K562 (cell line): ENCODE results near the gene FGF2. TPM values are rescaled to one million over a fixed set of nuclear protein-coding genes. Genes with fewer than 3 reads are reported as not detected.

Experiments used
- ATF2 ChIP-seq: sonication (generic); formaldehyde crosslinking; IDR thresholded peaks from 2 replicates; pipeline ENCODE4 v1.8.1; 2022; ENCODE audit warnings: missing genetic modification reagents
- CEBPG ChIP-seq, 3 experiments: fragments of 200-800 bp in 1 of 3; sonication (Bioruptor generic) in 1 of 3; sonication (generic) in 1 of 3; formaldehyde crosslinking in 1 of 3; IDR thresholded peaks in 2 of 3; conservative IDR thresholded peaks in 1 of 3; 2 replicates each; pipeline versions ENCODE4 v1.6.1 to v1.8.0; 2016 to 2022; ENCODE audit warnings: missing compliant biosample characterization in 2 of 3, missing genetic modification characterization in 2 of 3, mild to moderate bottlenecking in 1 of 3, missing genetic modification reagents in 1 of 3
- EHMT2 ChIP-seq: fragments of 450-650 bp; IDR thresholded peaks from 2 replicates; pipeline ENCODE4 v1.6.1; 2018; ENCODE audit warnings: antibody characterized with exemption
- ETV1 ChIP-seq: fragments of 450-650 bp; conservative IDR thresholded peaks from 2 replicates; pipeline ENCODE4 v1.6.1; 2016; ENCODE audit warnings: missing genetic modification characterization, control low read depth, low read depth, missing compliant biosample characterization
- GTF2B ChIP-seq: IDR thresholded peaks from 2 replicates; pipeline ENCODE4 v1.6.1; 2011; ENCODE audit not compliant: insufficient read length; ENCODE audit errors: extremely low read depth
- HINFP ChIP-seq: fragments of 450-650 bp; conservative IDR thresholded peaks from 2 replicates; pipeline ENCODE4 v1.6.1; 2016; ENCODE audit warnings: missing genetic modification characterization, low read depth, mild to moderate bottlenecking, control low read depth, missing compliant biosample characterization
- JUND ChIP-seq, 2 experiments: IDR thresholded peaks; 2 replicates in 1 of 2; 3 replicates in 1 of 2; pipeline ENCODE4 v1.6.1; 2011; ENCODE audit warnings: borderline replicate concordance in 2 of 2, low read depth in 2 of 2, low read length in 2 of 2, improper control_type of control experiment in 1 of 2, missing biosample characterization in 1 of 2, missing genetic modification characterization in 1 of 2, missing genetic modification reagents in 1 of 2
- NFRKB ChIP-seq: fragments of 450-650 bp; IDR thresholded peaks from 2 replicates; pipeline ENCODE4 v1.6.1; 2016; ENCODE audit warnings: low read depth
- NFXL1 ChIP-seq: fragments of 450-650 bp; formaldehyde crosslinking; IDR thresholded peaks from 2 replicates; pipeline ENCODE4 v1.4.0; 2021; ENCODE audit warnings: mild to moderate bottlenecking
- PBX2 ChIP-seq, 2 experiments: IDR thresholded peaks in 1 of 2; conservative IDR thresholded peaks in 1 of 2; 2 replicates each; pipeline ENCODE4 v1.6.1; 2016; ENCODE audit warnings: low read depth in 2 of 2, mild to moderate bottlenecking in 1 of 2, missing compliant biosample characterization in 1 of 2, missing genetic modification characterization in 1 of 2, moderate library complexity in 1 of 2
- TBP ChIP-seq: optimal IDR thresholded peaks from 2 replicates; pipeline ENCODE3; 2011; ENCODE audit warnings: low read depth, low read length, improper control_type of control experiment
- YY1 ChIP-seq, 3 experiments: IDR thresholded peaks; 2 replicates each; pipeline ENCODE4 v1.6.1; 2011; ENCODE audit warnings: low read length in 2 of 3, mild to moderate bottlenecking in 2 of 3, moderate library complexity in 2 of 3, borderline replicate concordance in 1 of 3, control low read depth in 1 of 3, low read depth in 1 of 3; ENCODE audit not compliant: insufficient read depth in 3 of 3, insufficient replicate concordance in 2 of 3, control insufficient read depth in 1 of 3, insufficient read length in 1 of 3; ENCODE audit errors: extremely low read depth in 1 of 3
- ZBTB34 ChIP-seq: fragments of 250-450 bp; sonication (Bioruptor Pico); IDR thresholded peaks from 2 replicates; pipeline ENCODE4 v1.8.0; 2021; ENCODE audit warnings: mild to moderate bottlenecking, moderate library complexity
- ZNF143 ChIP-seq: sonication (generic); formaldehyde crosslinking; IDR thresholded peaks from 2 replicates; pipeline ENCODE4 v1.9.0; 2022; ENCODE audit warnings: mild to moderate bottlenecking, missing genetic modification reagents
- ZNF584 ChIP-seq: fragments of 200-800 bp; sonication (Bioruptor generic); IDR thresholded peaks from 2 replicates; pipeline ENCODE4 v1.6.1; 2016; ENCODE audit warnings: low read depth, mild to moderate bottlenecking, missing genetic modification characterization, missing compliant biosample characterization
- ZNF717 ChIP-seq: fragments of 250-450 bp; sonication (Bioruptor Pico); IDR thresholded peaks from 2 replicates; pipeline ENCODE4 v1.5.0; 2021
- polyA plus RNA-seq, 8 experiments: library from polyadenylated mRNA; depleted of rRNA in 4 of 8; stranded (reverse) in 5 of 8; unstranded in 3 of 8; fragments of >200 nt; fragmentation: Nextera tagmentation in 2 of 8; fragmentation: Illumina TruSeq in 1 of 8; extraction: Ambion mirVana in 2 of 8; extraction: Trizol in 1 of 8; gene quantifications; 2 replicates each; pipeline versions ENCODE4 v1.2.1 to v1.2.3, GENCODE V29; 2011 to 2014; ENCODE audit warnings: inconsistent platforms in 1 of 8, missing spikeins in 1 of 8
- total RNA-seq, 7 experiments: library from RNA; depleted of rRNA in 6 of 7; stranded (reverse); fragments of >200 nt in 6 of 7; fragmentation: Illumina TruSeq in 2 of 7; extraction: Trizol in 2 of 7; gene quantifications; 2 replicates each; pipeline versions ENCODE4 v1.2.1 to v1.2.3, GENCODE V29; 2011 to 2021; ENCODE audit warnings: low replicate concordance in 1 of 7

The FGF2 gene
- total and polyA plus RNA-seq, 9 of the 15 experiments (the other 6 are each of a cell fraction or from before 2014, with no cell fraction given), result 2.5 to 19.4 (median 9.2) TPM

GRCh38 chr4:122806981-122807679 is 19.5 kb upstream of the FGF2 start (continued):
- TF ChIP-seq ATF2 (CRISPR knock-in tag) (no peak), ZNF143 (CRISPR knock-in tag) (no peak), CEBPG (CRISPR knock-in tag; IDR thresholded peaks at IDR 0.05) (no peak), CEBPG (tag; conservative IDR thresholded peaks at IDR 0.05 in 1 of 2, IDR thresholded peaks at IDR 0.05 in 1 of 2) (peak; percentile 43 to 66; a peak in 2 of 4 replicates), JUND (IDR thresholded peaks at IDR 0.05; ENCODE audit: borderline replicate concordance, low read depth, low read length) (no peak), JUND (tag; IDR thresholded peaks at IDR 0.05; ENCODE audit: borderline replicate concordance, low read depth, low read length) (0 out of 3 replicates have a peak, but pooled peaks have one; percentile 14), ZNF717 (CRISPR knock-in tag) (no peak), EHMT2 (0 out of 2 replicates have a peak, but pooled peaks have one; percentile 36), HINFP (tag) (no peak), NFXL1 (CRISPR knock-in tag) (no peak), TBP (no peak), PBX2 (CRISPR knock-in tag; IDR thresholded peaks at IDR 0.05; ENCODE audit: low read depth) (peak; percentile 40; the same call in 1 of the 2 replicates), PBX2 (tag; conservative IDR thresholded peaks at IDR 0.05; ENCODE audit: low read depth) (peak; percentile 92), ZNF584 (CRISPR knock-in tag) (0 out of 2 replicates have a peak, but pooled peaks have one; percentile 40), ETV1 (tag) (peak; percentile 88), NFRKB (peak; percentile 46; the same call in 1 of the 2 replicates), GTF2B (no peak), YY1 (IDR thresholded peaks at IDR 0.05; ENCODE audit: borderline replicate concordance in 1 of 3, control insufficient read depth in 1 of 3, extremely low read depth in 1 of 3, insufficient read depth in 3 of 3, insufficient read length in 1 of 3, insufficient replicate concordance in 2 of 3, low read depth in 1 of 3, low read length in 2 of 3) (peak in 2 of 3 experiments; percentile 17 to 67), ZBTB34 (CRISPR knock-in tag) (no peak)
